GM19035 (cell line): ENCODE results near the gene PPP4R3B.

ENCODE experiments used
- ATAC-seq: cut with Tn5 transposase; IDR thresholded peaks from one replicate; pipeline ENCODE4 v1.9.1; 2021; ENCODE audit not compliant: unreplicated experiment

Gene PPP4R3B

GRCh38 chr2:55617175-55618024 lies at the start of gene PPP4R3B:
TSS of gene PPP4R3B (minus strand) at chr2:55617622. CDS start at chr2:55617285, 337 bp downstream.
- ATAC-seq: peak; percentile 81

- no peak for ATAC-seq
Measured at GRCh38 chr2:55653255-55653654, 35.8 kb upstream of the PPP4R3B start.

GRCh38 chr2:55649211-55649610 lies 31.8 kb upstream of the PPP4R3B start:
- no peak for ATAC-seq

GRCh38 chr2:55636831-55637230 lies 19.4 kb upstream of the PPP4R3B start:
- ATAC-seq: no peak

GRCh38 chr2:55628931-55629330 lies 11.5 kb upstream of the PPP4R3B start:
- ATAC-seq: no peak

GRCh38 chr2:55627915-55628314 lies 10.5 kb upstream of the PPP4R3B start:
- ATAC-seq: no peak

GRCh38 chr2:55621802-55622201 lies 4.4 kb upstream of the PPP4R3B start:
- no peak for ATAC-seq

GRCh38 chr2:55620123-55620779 lies 2.8 kb upstream of the PPP4R3B start:
- no peak for ATAC-seq

- peak; percentile 36 for ATAC-seq
Measured at GRCh38 chr2:55618275-55619055, 1.0 kb upstream of the PPP4R3B start.

- ATAC-seq: no peak
Measured at GRCh38 chr2:55618025-55618274, 528 bp upstream of the PPP4R3B start.

GRCh38 chr2:55616551-55617174 lies 759 bp downstream of the PPP4R3B start:
- ATAC-seq: peak; percentile 2

GRCh38 chr2:55611997-55612396 lies 5.4 kb downstream of the PPP4R3B start:
- ATAC-seq: no peak

- no peak for ATAC-seq
Measured at GRCh38 chr2:55610954-55611743, 6.3 kb downstream of the PPP4R3B start.

GRCh38 chr2:55609938-55610578 lies 7.4 kb downstream of the PPP4R3B start:
- ATAC-seq: no peak

- no peak for ATAC-seq
Measured at GRCh38 chr2:55609193-55609794, 8.1 kb downstream of the PPP4R3B start.

- ATAC-seq: no peak
Measured at GRCh38 chr2:55607717-55608116, 9.7 kb downstream of the PPP4R3B start.

- ATAC-seq: no peak
Measured at GRCh38 chr2:55604027-55604565, 13.3 kb downstream of the PPP4R3B start.

GRCh38 chr2:55601849-55602248 lies 15.6 kb downstream of the PPP4R3B start:
- ATAC-seq: no peak

- no peak for ATAC-seq
Measured at GRCh38 chr2:55598056-55598795, 19.2 kb downstream of the PPP4R3B start.
